ENCODE data around the gene ZNF514. TPM values are rescaled to one million over a fixed set of nuclear protein-coding genes. Genes with fewer than 3 reads are reported as not detected.
"Not testable (repeated sequence)": the region's sequence is repeated elsewhere in the genome, so short reads cannot be mapped to it uniquely, and the experiment has no call there.

Gene ZNF514
- total and polyA plus RNA-seq, 10 of the 15 experiments (the other 5 are each of a cell fraction or from before 2014, with no cell fraction given), result 5.1 to 8.7 (median 6.6) TPM

DNA sequence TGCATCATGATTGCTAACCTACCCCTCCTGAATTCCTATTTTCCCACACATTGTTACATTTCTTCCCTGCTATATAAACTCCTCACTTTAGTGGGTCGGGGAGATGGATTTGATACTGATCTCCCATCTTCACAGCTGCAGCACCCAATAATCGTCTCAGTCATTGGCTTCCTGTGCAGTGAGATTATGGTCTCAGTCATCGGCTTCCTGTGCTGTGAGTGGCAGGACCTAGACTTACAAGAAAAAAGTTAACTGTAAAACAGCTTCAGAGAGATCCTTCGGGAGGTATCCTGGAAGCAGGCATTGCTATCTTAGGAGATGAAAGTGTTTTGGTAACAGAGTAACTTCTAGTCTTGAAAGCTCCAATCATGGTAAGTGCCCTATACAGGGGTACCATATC is 44.3 kb upstream of the ZNF514 start:
- DNase-seq (ENCODE audit: low read depth, low spot score), result no peak
- no peak overlapping the region for H3K4me3 ChIP-seq
- ChIA-PET CTCF (interaction anchor here (0.7 kb wide), 1 partner anchor 182 kb away, joined by 4 read pairs; no protein-coding TSS in a partner anchor), RAD21 (ENCODE audit: unreplicated experiment) (no interaction called here), POLR2A (no interaction called here), SMC1A (ENCODE audit: uncharacterized antibody, unreplicated experiment) (interaction anchor here (1.0 kb wide), 1 partner anchor 9 kb away, joined by 3 read pairs; no protein-coding TSS in a partner anchor)
- no peaks in the 10 kb centered on the region for H3K4me1 ChIP-seq (ENCODE audit: control insufficient read depth, insufficient read depth, low read length)
- H3K36me3 ChIP-seq (ENCODE audit: control insufficient read depth in 2 of 2, insufficient read depth in 2 of 2, low read length in 1 of 2), result no peaks in the 10 kb centered on the region
- BruUV-seq (replicated peaks), result no TSS peak
- no peaks in the 10 kb centered on the region for H4K20me1 ChIP-seq (ENCODE audit: control insufficient read depth, insufficient read depth)
- WGBS (ENCODE audit: insufficient coverage, insufficient replicate concordance, low lambda C conversion rate, missing lambda C conversion rate), result 54% methylated on average over 4 of the region's 4 CpGs
- no peak overlapping the region for H2AFZ ChIP-seq (ENCODE audit: control insufficient read depth, low read depth, low read length)
- H3K79me2 ChIP-seq (ENCODE audit: control insufficient read depth, insufficient read depth, low read length), result no peaks in the 10 kb centered on the region
- intact Hi-C loops (cut with micrococcal nuclease; ENCODE audit: unreplicated experiment), result loop anchor here (10.0 kb wide), 1 partner anchor 179 kb away; the partner anchor contains the start of gene MAL
- no peak for FAIRE-seq
- H3K4me2 ChIP-seq (ENCODE audit: control insufficient read depth, insufficient read depth), result no peak overlapping the region
- H3K9ac ChIP-seq (ENCODE audit: control insufficient read depth, insufficient read depth, low read length), result no peak overlapping the region
- no peak overlapping the region for H3K27ac ChIP-seq (ENCODE audit: control insufficient read depth, insufficient read depth)
- TF ChIP-seq RFX5 (IDR thresholded peaks at IDR 0.05; ENCODE audit: low read depth, low read length) (no peak), SREBF2 (IDR thresholded peaks at IDR 0.05; ENCODE audit: low read length) (no peak)
- peaks cover 1% of the 10 kb centered on the region; the same call in 1 of the 3 replicates for H3K9me3 ChIP-seq (replicated peaks; ENCODE audit: control insufficient read depth, insufficient read depth, low read length)
- in situ Hi-C loops (cut with MboI), result loop anchor here (5.0 kb wide), 1 partner anchor 77 kb away; no protein-coding TSS in a partner anchor
- ATAC-seq, result no peak
- no peaks in the 10 kb centered on the region for H3K27me3 ChIP-seq (replicated peaks in 1 of 2; ENCODE audit: control insufficient read depth in 2 of 2, insufficient read depth in 2 of 2, low read length in 1 of 2)

DNA sequence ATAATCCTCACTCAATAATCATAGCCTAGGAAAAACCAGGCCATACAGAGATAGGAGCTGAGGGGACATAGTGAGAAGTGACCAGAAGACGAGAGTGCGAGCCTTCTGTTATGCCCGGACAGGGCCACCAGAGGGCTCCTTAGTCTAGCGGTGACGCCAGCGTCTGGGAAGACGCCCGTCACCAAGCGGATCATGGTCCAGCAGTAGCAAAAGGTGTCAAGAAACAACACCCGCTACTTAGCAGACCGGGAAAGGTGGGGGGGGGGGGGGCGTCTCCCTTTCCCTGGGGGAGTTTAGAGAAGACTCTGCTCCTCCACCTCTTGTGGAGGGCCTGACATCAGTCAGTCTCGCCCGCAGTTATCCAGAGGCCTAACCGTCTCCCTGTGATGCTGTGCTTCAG is 33.3 kb upstream of the ZNF514 start:
- H3K79me2 ChIP-seq (ENCODE audit: control insufficient read depth, insufficient read depth, low read length); RAD21 ChIA-PET (ENCODE audit: unreplicated experiment); H3K27me3 ChIP-seq (replicated peaks in 1 of 2; ENCODE audit: control insufficient read depth in 2 of 2, insufficient read depth in 2 of 2, low read length in 1 of 2); BruUV-seq (replicated peaks); H3K4me1 ChIP-seq (ENCODE audit: control insufficient read depth, insufficient read depth, low read length); intact Hi-C loops (cut with micrococcal nuclease; ENCODE audit: unreplicated experiment); H3K27ac ChIP-seq (ENCODE audit: control insufficient read depth, insufficient read depth); H4K20me1 ChIP-seq (ENCODE audit: control insufficient read depth, insufficient read depth); ATAC-seq; in situ Hi-C loops (cut with MboI); SMC1A ChIA-PET (ENCODE audit: uncharacterized antibody, unreplicated experiment); POLR2A ChIA-PET; H3K36me3 ChIP-seq (ENCODE audit: control insufficient read depth in 2 of 2, insufficient read depth in 2 of 2, low read length in 1 of 2); DNase-seq (ENCODE audit: low read depth, low spot score); H3K9me3 ChIP-seq (replicated peaks; ENCODE audit: control insufficient read depth, insufficient read depth, low read length); H3K4me3 ChIP-seq; CTCF ChIA-PET; H3K4me2 ChIP-seq (ENCODE audit: control insufficient read depth, insufficient read depth); H2AFZ ChIP-seq (ENCODE audit: control insufficient read depth, low read depth, low read length); H3K9ac ChIP-seq (ENCODE audit: control insufficient read depth, insufficient read depth, low read length): not testable (repeated sequence)
- FAIRE-seq, result peak; percentile 70
- 23% methylated on average over 11 of the region's 15 CpGs for WGBS (ENCODE audit: insufficient coverage, insufficient replicate concordance, low lambda C conversion rate, missing lambda C conversion rate)
- 0 out of 2 replicates have a peak, but pooled peaks have one; percentile 16 for TF ChIP-seq CREB1 (IDR thresholded peaks at IDR 0.05; ENCODE audit: low read depth)
- peak; percentile 26 for TF ChIP-seq RAD21 (IDR thresholded peaks at IDR 0.05; ENCODE audit: insufficient read depth, low read depth, low read length)
- TF ChIP-seq CREM (IDR thresholded peaks at IDR 0.05; ENCODE audit: low read depth), result peak; percentile 35; the same call in 1 of the 2 replicates
- TF ChIP-seq, protein P1, sequence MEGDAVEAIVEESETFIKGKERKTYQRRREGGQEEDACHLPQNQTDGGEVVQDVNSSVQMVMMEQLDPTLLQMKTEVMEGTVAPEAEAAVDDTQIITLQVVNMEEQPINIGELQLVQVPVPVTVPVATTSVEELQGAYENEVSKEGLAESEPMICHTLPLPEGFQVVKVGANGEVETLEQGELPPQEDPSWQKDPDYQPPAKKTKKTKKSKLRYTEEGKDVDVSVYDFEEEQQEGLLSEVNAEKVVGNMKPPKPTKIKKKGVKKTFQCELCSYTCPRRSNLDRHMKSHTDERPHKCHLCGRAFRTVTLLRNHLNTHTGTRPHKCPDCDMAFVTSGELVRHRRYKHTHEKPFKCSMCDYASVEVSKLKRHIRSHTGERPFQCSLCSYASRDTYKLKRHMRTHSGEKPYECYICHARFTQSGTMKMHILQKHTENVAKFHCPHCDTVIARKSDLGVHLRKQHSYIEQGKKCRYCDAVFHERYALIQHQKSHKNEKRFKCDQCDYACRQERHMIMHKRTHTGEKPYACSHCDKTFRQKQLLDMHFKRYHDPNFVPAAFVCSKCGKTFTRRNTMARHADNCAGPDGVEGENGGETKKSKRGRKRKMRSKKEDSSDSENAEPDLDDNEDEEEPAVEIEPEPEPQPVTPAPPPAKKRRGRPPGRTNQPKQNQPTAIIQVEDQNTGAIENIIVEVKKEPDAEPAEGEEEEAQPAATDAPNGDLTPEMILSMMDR (IDR thresholded peaks at IDR 0.05 in 2 of 3, conservative IDR thresholded peaks at IDR 0.05 in 1 of 3; ENCODE audit: control insufficient read depth in 2 of 3, extremely low read depth in 1 of 3, insufficient read depth in 1 of 3, low read depth in 3 of 3, low read length in 3 of 3), result peak in 2 of 3 experiments; percentile 18 to 61; a peak in 4 of 6 replicates
